RWPE2 (cell line): Measurements from ENCODE around the gene BRD7.
A peak's percentile ranks its signal among the peaks of the same experiment; 100 is the strongest.

Experiments used
- ATAC-seq: fragments of 200-7000 bp; cut with Tn5 transposase; 3 replicates; pipeline ENCODE4 v1.9.1; 2021; ENCODE audit warnings: low read depth
- DNase-seq: peaks from one replicate; pipeline ENCODE4 v3.0.0-alpha.2; 2020; ENCODE audit warnings: low spot score
- H3K27ac ChIP-seq: fragments of 450-650 bp; 2 replicates; pipeline ENCODE4 v1.5.1; 2017; ENCODE audit warnings: mild to moderate bottlenecking; ENCODE audit not compliant: poor library complexity, severe bottlenecking
- H3K27me3 ChIP-seq: fragments of 250-450 bp; sonication (Bioruptor Pico); 2 replicates; pipeline ENCODE4 v1.5.1; 2021; ENCODE audit warnings: mild to moderate bottlenecking, moderate library complexity; ENCODE audit not compliant: insufficient read depth, poor library complexity, severe bottlenecking
- H3K36me3 ChIP-seq: fragments of 250-450 bp; sonication (Bioruptor Pico); 2 replicates; pipeline ENCODE4 v1.5.1; 2020; ENCODE audit warnings: low read depth, mild to moderate bottlenecking, moderate library complexity
- H3K4me1 ChIP-seq: fragments of 250-450 bp; sonication (Bioruptor Pico); 2 replicates; pipeline ENCODE4 v1.5.1; 2021; ENCODE audit warnings: mild to moderate bottlenecking, moderate library complexity; ENCODE audit not compliant: insufficient read depth, poor library complexity, severe bottlenecking
- H3K4me3 ChIP-seq: fragments of 250-450 bp; sonication (Bioruptor Pico); 2 replicates; pipeline ENCODE4 v1.5.1; 2021; ENCODE audit warnings: mild to moderate bottlenecking, moderate library complexity; ENCODE audit not compliant: severe bottlenecking
- H3K9me3 ChIP-seq: fragments of 250-450 bp; sonication (Bioruptor Pico); 2 replicates; pipeline ENCODE4 v1.5.1; 2021; ENCODE audit warnings: mild to moderate bottlenecking, moderate library complexity; ENCODE audit not compliant: severe bottlenecking
- CTCF ChIP-seq: fragments of 450-650 bp; IDR thresholded peaks from one replicate; pipeline ENCODE4 v1.5.1; 2017; ENCODE audit warnings: mild to moderate bottlenecking, moderate library complexity; ENCODE audit not compliant: poor library complexity, severe bottlenecking

Gene BRD7

GRCh38 chr16:50275428-50276325 is 93.1 kb downstream of the BRD7 start:
- peak; percentile 42 for DNase-seq
- no peak overlapping the region for H3K4me3 ChIP-seq
- H3K27me3 ChIP-seq: no peaks in the 10 kb centered on the region
- H3K36me3 ChIP-seq: no peaks in the 10 kb centered on the region
- H3K4me1 ChIP-seq: no peaks in the 10 kb centered on the region
- no peak overlapping the region for H3K27ac ChIP-seq
- no peak for TF ChIP-seq CTCF
- no peaks in the 10 kb centered on the region for H3K9me3 ChIP-seq
- no peak for ATAC-seq

GRCh38 chr16:50275098-50275415 is 93.7 kb downstream of the BRD7 start:
- H3K4me3 ChIP-seq: no peak overlapping the region
- TF ChIP-seq CTCF: no peak
- peak; percentile 32 for DNase-seq
- no peak for ATAC-seq
- no peak overlapping the region for H3K27ac ChIP-seq
- no peaks in the 10 kb centered on the region for H3K27me3 ChIP-seq
- no peaks in the 10 kb centered on the region for H3K36me3 ChIP-seq
- no peaks in the 10 kb centered on the region for H3K4me1 ChIP-seq
- H3K9me3 ChIP-seq: no peaks in the 10 kb centered on the region

GRCh38 chr16:50274326-50275097 is 94.3 kb downstream of the BRD7 start:
- no peak for TF ChIP-seq CTCF
- Histone ChIP-seq H3K36me3 (no peaks in the 10 kb centered on the region), H3K4me3 (no peak overlapping the region), H3K27ac (no peak overlapping the region), H3K4me1 (no peaks in the 10 kb centered on the region), H3K27me3 (no peaks in the 10 kb centered on the region), H3K9me3 (no peaks in the 10 kb centered on the region)
- ATAC-seq: no peak
- DNase-seq: peak; percentile 45

- H3K4me3 ChIP-seq: no peak overlapping the region
- DNase-seq (no peak), ATAC-seq (no peak)
- no peaks in the 10 kb centered on the region for H3K27me3 ChIP-seq
- H3K27ac ChIP-seq: no peak overlapping the region
- no peaks in the 10 kb centered on the region for H3K4me1 ChIP-seq
- no peaks in the 10 kb centered on the region for H3K36me3 ChIP-seq
- no peaks in the 10 kb centered on the region for H3K9me3 ChIP-seq
- TF ChIP-seq CTCF: no peak
Measured at GRCh38 chr16:50273888-50274325, 94.9 kb downstream of the BRD7 start.

GRCh38 chr16:50273382-50273690 is 95.5 kb downstream of the BRD7 start:
- no peaks in the 10 kb centered on the region for H3K27me3 ChIP-seq
- H3K27ac ChIP-seq: no peak overlapping the region
- TF ChIP-seq CTCF: no peak
- DNase-seq (peak; percentile 17), ATAC-seq (no peak)
- H3K9me3 ChIP-seq: no peaks in the 10 kb centered on the region
- no peaks in the 10 kb centered on the region for H3K36me3 ChIP-seq
- H3K4me1 ChIP-seq: no peaks in the 10 kb centered on the region
- no peak overlapping the region for H3K4me3 ChIP-seq
